ENCODE results near the gene RSL24D1. TPM values are rescaled to one million over a fixed set of nuclear protein-coding genes. Genes with fewer than 3 reads are reported as not detected.

Gene RSL24D1
- total and polyA plus RNA-seq, 2 experiments from 2014 or later: 45.8 to 46.1 TPM

DNA sequence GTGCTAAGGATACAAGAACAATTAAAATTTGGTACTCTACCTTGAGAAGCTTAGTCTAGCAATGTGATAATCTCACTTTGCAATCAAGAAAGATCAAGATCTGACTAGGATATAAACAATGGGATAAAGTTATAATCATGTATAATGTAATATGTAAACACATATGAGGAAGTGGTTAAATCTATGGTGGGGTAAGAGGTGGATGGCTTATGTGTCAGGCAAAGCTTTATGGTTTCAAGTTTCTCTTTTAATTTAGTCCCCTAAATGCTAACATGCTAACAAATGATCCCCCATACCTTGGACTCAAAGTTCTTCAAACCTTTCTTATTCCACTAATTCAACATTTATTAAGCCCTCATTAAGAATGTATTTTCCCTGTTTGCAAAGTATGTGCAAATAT is 2.5 kb downstream of the RSL24D1 start:
- no peaks in the 10 kb centered on the region for H3K9me3 ChIP-seq (ENCODE audit: low read depth)
- H3K27ac ChIP-seq: no peak overlapping the region
- peaks cover 13% of the 10 kb centered on the region for H3K36me3 ChIP-seq
- H3K4me3 ChIP-seq: no peak overlapping the region
- TF ChIP-seq, protein P1, sequence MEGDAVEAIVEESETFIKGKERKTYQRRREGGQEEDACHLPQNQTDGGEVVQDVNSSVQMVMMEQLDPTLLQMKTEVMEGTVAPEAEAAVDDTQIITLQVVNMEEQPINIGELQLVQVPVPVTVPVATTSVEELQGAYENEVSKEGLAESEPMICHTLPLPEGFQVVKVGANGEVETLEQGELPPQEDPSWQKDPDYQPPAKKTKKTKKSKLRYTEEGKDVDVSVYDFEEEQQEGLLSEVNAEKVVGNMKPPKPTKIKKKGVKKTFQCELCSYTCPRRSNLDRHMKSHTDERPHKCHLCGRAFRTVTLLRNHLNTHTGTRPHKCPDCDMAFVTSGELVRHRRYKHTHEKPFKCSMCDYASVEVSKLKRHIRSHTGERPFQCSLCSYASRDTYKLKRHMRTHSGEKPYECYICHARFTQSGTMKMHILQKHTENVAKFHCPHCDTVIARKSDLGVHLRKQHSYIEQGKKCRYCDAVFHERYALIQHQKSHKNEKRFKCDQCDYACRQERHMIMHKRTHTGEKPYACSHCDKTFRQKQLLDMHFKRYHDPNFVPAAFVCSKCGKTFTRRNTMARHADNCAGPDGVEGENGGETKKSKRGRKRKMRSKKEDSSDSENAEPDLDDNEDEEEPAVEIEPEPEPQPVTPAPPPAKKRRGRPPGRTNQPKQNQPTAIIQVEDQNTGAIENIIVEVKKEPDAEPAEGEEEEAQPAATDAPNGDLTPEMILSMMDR (IDR thresholded peaks at IDR 0.05; ENCODE audit: low read depth, low read length): no peak
- H3K27me3 ChIP-seq: no peaks in the 10 kb centered on the region
- peaks cover 6% of the 10 kb centered on the region for H3K4me1 ChIP-seq (ENCODE audit: low read depth)
- DNase-seq (ENCODE audit: low read depth in 1 of 2, low spot score in 1 of 2): no peak

DNA sequence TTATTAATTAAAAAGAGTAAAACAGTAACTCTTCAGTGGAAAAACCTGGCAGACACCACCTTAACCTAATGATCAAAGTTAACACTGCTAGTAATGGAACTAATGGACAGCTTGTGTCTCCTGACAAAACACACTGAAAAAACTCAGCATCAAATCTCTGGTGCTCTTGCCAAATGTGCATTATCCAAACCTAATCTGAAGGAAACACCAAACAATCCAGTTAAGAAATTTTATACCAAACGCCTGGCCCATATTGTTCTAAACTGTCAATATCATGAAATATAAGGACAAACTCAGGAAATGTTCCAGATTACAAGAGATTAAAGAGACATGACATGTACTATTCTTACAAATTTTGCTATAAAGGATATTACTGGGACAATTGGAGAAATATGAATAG is 10.4 kb downstream of the RSL24D1 start:
- Histone ChIP-seq H3K4me3 (no peak overlapping the region), H3K36me3 (peaks cover 54% of the 10 kb centered on the region)

DNA sequence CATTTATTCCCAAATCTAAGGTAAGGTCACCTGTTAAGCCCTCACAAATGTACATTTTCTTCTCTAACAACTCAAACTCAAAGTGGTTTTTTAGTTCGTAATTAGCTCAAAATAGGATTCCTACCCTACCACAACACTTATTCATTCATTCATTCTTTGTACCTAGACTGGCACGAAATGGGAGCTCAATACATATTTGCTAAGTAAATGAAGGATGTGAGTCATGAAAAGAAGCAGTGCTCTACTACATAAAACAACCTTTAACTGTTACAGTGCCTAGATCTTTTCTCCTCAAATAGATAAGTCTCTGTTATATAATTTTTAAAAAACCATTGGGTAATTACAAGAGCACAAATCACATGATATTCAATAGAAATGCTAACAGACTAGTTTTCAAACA is 13.1 kb downstream of the RSL24D1 start:
- Histone ChIP-seq H3K27me3 (no peaks in the 10 kb centered on the region), H3K9me3 (ENCODE audit: low read depth) (no peaks in the 10 kb centered on the region), H3K36me3 (peaks cover 58% of the 10 kb centered on the region), H3K4me1 (ENCODE audit: low read depth) (no peaks in the 10 kb centered on the region), H3K4me3 (no peak overlapping the region), H3K27ac (no peak overlapping the region)
- DNase-seq (ENCODE audit: low read depth in 1 of 2, low spot score in 1 of 2): no peak
- TF ChIP-seq, protein P1 (IDR thresholded peaks at IDR 0.05; ENCODE audit: low read depth, low read length): no peak

More for the DNA sequence above, 10.4 kb downstream of the RSL24D1 start:
- Histone ChIP-seq H3K9me3 (ENCODE audit: low read depth) (no peaks in the 10 kb centered on the region), H3K27me3 (no peaks in the 10 kb centered on the region), H3K27ac (no peak overlapping the region), H3K4me1 (ENCODE audit: low read depth) (no peaks in the 10 kb centered on the region)
- TF ChIP-seq, protein P1 (IDR thresholded peaks at IDR 0.05; ENCODE audit: low read depth, low read length): no peak
- DNase-seq (ENCODE audit: low read depth in 1 of 2, low spot score in 1 of 2): no peak

DNA sequence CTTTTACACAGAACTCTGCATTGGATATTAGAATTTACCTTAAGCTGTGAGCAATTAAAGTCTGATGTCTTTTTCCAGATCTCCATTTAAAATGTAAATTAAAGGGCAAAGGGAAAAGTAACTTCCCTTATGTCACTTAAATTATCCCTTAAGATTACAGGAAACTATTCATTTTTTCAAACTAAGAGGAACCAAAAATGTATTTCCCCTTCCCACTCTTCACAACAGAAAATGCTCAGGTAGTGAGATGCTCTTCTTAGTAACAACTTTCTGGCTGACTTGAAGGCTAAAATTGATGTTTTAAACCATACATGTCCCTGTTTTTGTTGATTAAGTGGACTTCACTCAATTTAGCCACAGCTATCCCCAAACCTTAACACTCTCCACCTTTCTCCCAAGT is 17.6 kb downstream of the RSL24D1 start:
- DNase-seq (ENCODE audit: low read depth in 1 of 2, low spot score in 1 of 2): no peak
- Histone ChIP-seq H3K4me3 (no peak overlapping the region), H3K27me3 (no peaks in the 10 kb centered on the region), H3K36me3 (peaks cover 37% of the 10 kb centered on the region), H3K4me1 (ENCODE audit: low read depth) (no peaks in the 10 kb centered on the region), H3K9me3 (ENCODE audit: low read depth) (no peaks in the 10 kb centered on the region), H3K27ac (no peak overlapping the region)
- TF ChIP-seq, protein P1 (IDR thresholded peaks at IDR 0.05; ENCODE audit: low read depth, low read length): no peak

GRCh38 chr15:55170361-55170760 is 26.4 kb downstream of the RSL24D1 start:
- no peaks in the 10 kb centered on the region for H3K4me1 ChIP-seq (ENCODE audit: low read depth)
- H3K27me3 ChIP-seq: no peaks in the 10 kb centered on the region
- no peak for DNase-seq (ENCODE audit: low read depth in 1 of 2, low spot score in 1 of 2)
- TF ChIP-seq, protein P1 (IDR thresholded peaks at IDR 0.05; ENCODE audit: low read depth, low read length): no peak
- no peak overlapping the region for H3K4me3 ChIP-seq
- H3K36me3 ChIP-seq: no peaks in the 10 kb centered on the region
- H3K9me3 ChIP-seq (ENCODE audit: low read depth): no peaks in the 10 kb centered on the region
- H3K27ac ChIP-seq: no peak overlapping the region

All from cardiac muscle cell (in vitro differentiated cells and primary cell).